Measurements from ENCODE around the gene FAM50A. TPM values are rescaled to one million over a fixed set of nuclear protein-coding genes. Genes with fewer than 3 reads are reported as not detected.

Gene FAM50A
- total and polyA plus RNA-seq, 2 donors (not counting 1 experiment from before 2014, with no cell fraction given), result 44.5 to 79.8 TPM

GRCh38 chrX:154449618-154450017 lies 5.7 kb downstream of the FAM50A start:
- Mint-ChIP-seq H3K27ac (no peak overlapping the region), H3K4me1 (no peaks in the 10 kb centered on the region), H3K27me3 (no peaks in the 10 kb centered on the region), H3K4me3 (no peak overlapping the region), H3K9me3 (ENCODE audit: insufficient read depth) (no peaks in the 10 kb centered on the region)
- no peaks in the 10 kb centered on the region for H3K9me3 ChIP-seq (ENCODE audit: control extremely low read depth in 1 of 3, control insufficient read depth in 2 of 3, insufficient read depth in 1 of 3, low read length in 2 of 3)
- intact Hi-C loops (cut with micrococcal nuclease), result no loop called here
- TF ChIP-seq EZH2 (IDR thresholded peaks at IDR 0.05; ENCODE audit: borderline replicate concordance, insufficient read depth, low read depth, low read length, poor library complexity, severe bottlenecking), result no peak
- no peak for TF ChIP-seq CTCF (IDR thresholded peaks at IDR 0.05)
- ChIA-PET POLR2A (no interaction called here), CTCF (no interaction called here)
- no peak overlapping the region for H3K9ac ChIP-seq (ENCODE audit: low read length)
- no peaks in the 10 kb centered on the region for H4K20me1 ChIP-seq (ENCODE audit: control insufficient read depth, insufficient read depth, low read length, poor library complexity, severe bottlenecking)
- H2AFZ ChIP-seq (ENCODE audit: insufficient read depth, low read depth, low read length, poor library complexity, severe bottlenecking), result no peak overlapping the region
- peaks cover 5 to 9% of the 10 kb centered on the region in 2 donors for H3K4me1 ChIP-seq (ENCODE audit: control insufficient read depth in 2 of 2, insufficient read depth in 2 of 2, low read length in 2 of 2)
- no peaks in the 10 kb centered on the region for H3K27me3 ChIP-seq (replicated peaks in 1 of 4; ENCODE audit: control extremely low read depth in 1 of 4, control insufficient read depth in 3 of 4, insufficient read depth in 4 of 4, low read length in 3 of 4)
- peaks cover 5% of the 10 kb centered on the region for H3K79me2 ChIP-seq (ENCODE audit: control insufficient read depth, insufficient read depth, low read length)
- peaks cover 0 to 7% of the 10 kb centered on the region in 2 experiments for H3K36me3 ChIP-seq (replicated peaks in 1 of 2; ENCODE audit: control extremely low read depth in 1 of 2, control insufficient read depth in 1 of 2, extremely low read depth in 1 of 2, insufficient read depth in 2 of 2, low read length in 1 of 2)
- H3K4me3 ChIP-seq (ENCODE audit: control extremely low read depth in 1 of 5, extremely low read depth in 1 of 5, insufficient read depth in 1 of 5, low read depth in 2 of 5, low read length in 4 of 5), result no peak overlapping the region
- no peak overlapping the region for H3K4me2 ChIP-seq (replicated peaks; ENCODE audit: low read depth, low read length, poor library complexity, severe bottlenecking)
- 95% methylated on average over 4 of the region's 18 CpGs for WGBS (ENCODE audit: insufficient coverage)
- no peak overlapping the region for H3K27ac ChIP-seq (ENCODE audit: low read length in 2 of 2)
- DNase-seq (no peak), ATAC-seq (ENCODE audit: low read depth) (no peak)

GRCh38 chrX:154450312-154450711 lies 6.4 kb downstream of the FAM50A start:
- Histone ChIP-seq H3K79me2 (ENCODE audit: control insufficient read depth, insufficient read depth, low read length) (no peaks in the 10 kb centered on the region), H2AFZ (ENCODE audit: insufficient read depth, low read depth, low read length, poor library complexity, severe bottlenecking) (no peak overlapping the region), H3K9ac (ENCODE audit: low read length) (no peak overlapping the region), H4K20me1 (ENCODE audit: control insufficient read depth, insufficient read depth, low read length, poor library complexity, severe bottlenecking) (no peaks in the 10 kb centered on the region), H3K27ac (ENCODE audit: low read length in 2 of 2) (no peak overlapping the region), H3K9me3 (ENCODE audit: control extremely low read depth in 1 of 3, control insufficient read depth in 2 of 3, insufficient read depth in 1 of 3, low read length in 2 of 3) (no peaks in the 10 kb centered on the region), H3K4me2 (replicated peaks; ENCODE audit: low read depth, low read length, poor library complexity, severe bottlenecking) (no peak overlapping the region), H3K4me3 (ENCODE audit: control extremely low read depth in 1 of 5, extremely low read depth in 1 of 5, insufficient read depth in 1 of 5, low read depth in 2 of 5, low read length in 4 of 5) (no peak overlapping the region), H3K4me1 (ENCODE audit: control insufficient read depth in 2 of 2, insufficient read depth in 2 of 2, low read length in 2 of 2) (peaks cover 0 to 2% of the 10 kb centered on the region in 2 donors), H3K27me3 (replicated peaks in 1 of 4; ENCODE audit: control extremely low read depth in 1 of 4, control insufficient read depth in 3 of 4, insufficient read depth in 4 of 4, low read length in 3 of 4) (no peaks in the 10 kb centered on the region), H3K36me3 (replicated peaks in 1 of 2; ENCODE audit: control extremely low read depth in 1 of 2, control insufficient read depth in 1 of 2, extremely low read depth in 1 of 2, insufficient read depth in 2 of 2, low read length in 1 of 2) (peaks cover 0 to 6% of the 10 kb centered on the region in 2 experiments)
- WGBS (ENCODE audit: insufficient coverage), result 100% methylated on average over 6 of the region's 17 CpGs
- no peak for DNase-seq
- Mint-ChIP-seq H3K9me3 (ENCODE audit: insufficient read depth) (no peaks in the 10 kb centered on the region), H3K4me3 (no peak overlapping the region), H3K27me3 (no peaks in the 10 kb centered on the region), H3K4me1 (no peaks in the 10 kb centered on the region), H3K27ac (no peak overlapping the region)
- no peak for ATAC-seq (ENCODE audit: low read depth)
- intact Hi-C loops (cut with micrococcal nuclease), result no loop called here
- TF ChIP-seq CTCF (IDR thresholded peaks at IDR 0.05) (no peak), EZH2 (IDR thresholded peaks at IDR 0.05; ENCODE audit: borderline replicate concordance, insufficient read depth, low read depth, low read length, poor library complexity, severe bottlenecking) (no peak)
- CTCF ChIA-PET, result no interaction called here
- POLR2A ChIA-PET, result interaction anchor here (0.7 kb wide), 1 partner anchor 46 kb away, joined by 4 read pairs; no protein-coding TSS in a partner anchor

Data from B cell (primary cell).